Vagina (tissue), 2 donors: Measurements from ENCODE around the gene PABPC1L.
"Not testable (repeated sequence)": the region's sequence is repeated elsewhere in the genome, so short reads cannot be mapped to it uniquely, and the experiment has no call there.

Experiments used
- POLR2AphosphoS5 ChIP-seq, 2 donors: sonication (generic); formaldehyde crosslinking; IDR thresholded peaks; one replicate each; pipeline ENCODE4 v1.9.0; 2017; ENCODE audit warnings: antibody characterized with exemption in 2 of 2, mild to moderate bottlenecking in 2 of 2, low read depth in 1 of 2; ENCODE audit not compliant: insufficient read depth in 1 of 2
- TF ChIP-seq, protein P1 (sequence below), 3 experiments: fragments of 450-650 bp in 2 of 3; fragments of 200-600 bp in 1 of 3; sonication (generic) in 1 of 3; IDR thresholded peaks; one replicate each; pipeline ENCODE4 v1.5.1; 2017 to 2019; ENCODE audit warnings: antibody characterized with exemption in 3 of 3, mild to moderate bottlenecking in 2 of 3, moderate library complexity in 2 of 3

DNA sequence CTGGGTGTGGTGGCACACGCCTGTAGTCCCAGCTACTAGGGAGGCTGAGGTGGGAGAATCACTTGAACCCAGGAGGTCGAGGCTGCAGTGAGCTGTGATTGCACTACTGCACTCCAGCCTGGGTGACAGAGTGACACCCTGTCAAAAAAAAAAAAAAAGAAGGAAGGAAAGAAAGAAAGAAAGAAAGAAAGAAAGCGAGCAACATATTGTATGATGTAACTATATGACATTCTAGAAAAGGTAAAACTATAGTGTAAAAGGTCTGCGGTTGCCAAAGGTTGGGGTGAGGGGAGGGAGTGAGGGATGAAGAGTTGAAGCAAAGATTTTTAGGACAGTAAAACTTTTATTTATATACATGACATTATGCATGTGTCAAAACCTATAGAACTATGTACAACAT, 27.5 kb upstream of the PABPC1L start:
- TF ChIP-seq, protein P1, sequence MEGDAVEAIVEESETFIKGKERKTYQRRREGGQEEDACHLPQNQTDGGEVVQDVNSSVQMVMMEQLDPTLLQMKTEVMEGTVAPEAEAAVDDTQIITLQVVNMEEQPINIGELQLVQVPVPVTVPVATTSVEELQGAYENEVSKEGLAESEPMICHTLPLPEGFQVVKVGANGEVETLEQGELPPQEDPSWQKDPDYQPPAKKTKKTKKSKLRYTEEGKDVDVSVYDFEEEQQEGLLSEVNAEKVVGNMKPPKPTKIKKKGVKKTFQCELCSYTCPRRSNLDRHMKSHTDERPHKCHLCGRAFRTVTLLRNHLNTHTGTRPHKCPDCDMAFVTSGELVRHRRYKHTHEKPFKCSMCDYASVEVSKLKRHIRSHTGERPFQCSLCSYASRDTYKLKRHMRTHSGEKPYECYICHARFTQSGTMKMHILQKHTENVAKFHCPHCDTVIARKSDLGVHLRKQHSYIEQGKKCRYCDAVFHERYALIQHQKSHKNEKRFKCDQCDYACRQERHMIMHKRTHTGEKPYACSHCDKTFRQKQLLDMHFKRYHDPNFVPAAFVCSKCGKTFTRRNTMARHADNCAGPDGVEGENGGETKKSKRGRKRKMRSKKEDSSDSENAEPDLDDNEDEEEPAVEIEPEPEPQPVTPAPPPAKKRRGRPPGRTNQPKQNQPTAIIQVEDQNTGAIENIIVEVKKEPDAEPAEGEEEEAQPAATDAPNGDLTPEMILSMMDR (IDR thresholded peaks at IDR 0.05), result not testable (repeated sequence)
- TF ChIP-seq POLR2AphosphoS5 (IDR thresholded peaks at IDR 0.05; ENCODE audit: insufficient read depth in 1 of 2, low read depth in 1 of 2), result not testable (repeated sequence)
